GM18502 (cell line): ENCODE results near the gene NGEF.
"Not testable (repeated sequence)": the region's sequence is repeated elsewhere in the genome, so short reads cannot be mapped to it uniquely, and the experiment has no call there.

Experiments
- ATAC-seq: cut with Tn5 transposase; IDR thresholded peaks from one replicate; pipeline ENCODE4 v1.9.1; 2021; ENCODE audit warnings: mild to moderate bottlenecking; ENCODE audit not compliant: unreplicated experiment, poor library complexity

NGEF gene

DNA sequence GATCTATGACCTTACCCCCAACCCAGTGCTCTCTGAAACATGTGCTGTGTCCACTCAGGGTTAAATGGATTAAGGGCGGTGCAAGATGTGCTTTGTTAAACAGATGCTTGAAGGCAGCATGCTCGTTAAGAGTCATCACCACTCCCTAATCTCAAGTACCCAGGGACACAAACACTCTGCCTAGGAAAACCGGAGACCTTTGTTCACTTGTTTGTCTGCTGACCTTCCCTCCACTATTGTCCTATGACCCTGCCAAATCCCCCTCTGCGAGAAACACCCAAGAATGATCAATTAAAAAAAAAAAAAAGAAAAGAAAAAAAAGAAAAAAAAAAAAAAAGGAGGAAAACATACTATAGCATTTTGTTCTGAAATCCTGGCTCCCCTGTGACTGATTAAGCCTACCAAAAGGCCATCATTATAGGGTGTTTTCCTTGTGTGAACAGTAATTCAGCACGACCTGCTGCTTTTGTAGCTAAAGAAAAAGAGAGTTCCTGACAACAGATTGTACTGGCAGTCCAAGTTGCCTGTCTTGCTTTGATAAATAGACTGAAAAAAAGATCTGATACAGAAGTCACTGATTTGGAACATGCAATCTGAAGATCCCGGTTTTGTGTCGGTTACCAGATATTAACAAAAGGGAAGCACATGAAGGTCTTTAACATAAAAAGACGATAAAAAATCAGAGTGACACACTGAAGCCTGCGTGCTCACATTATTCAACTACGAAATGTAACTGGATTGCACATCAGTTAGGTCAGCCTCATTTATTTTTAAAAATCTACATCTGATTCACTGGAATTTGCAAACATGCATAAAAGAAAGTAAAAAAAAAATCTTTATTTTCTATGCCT is 106.0 kb downstream of the NGEF start:
- ATAC-seq, result not testable (repeated sequence)

DNA sequence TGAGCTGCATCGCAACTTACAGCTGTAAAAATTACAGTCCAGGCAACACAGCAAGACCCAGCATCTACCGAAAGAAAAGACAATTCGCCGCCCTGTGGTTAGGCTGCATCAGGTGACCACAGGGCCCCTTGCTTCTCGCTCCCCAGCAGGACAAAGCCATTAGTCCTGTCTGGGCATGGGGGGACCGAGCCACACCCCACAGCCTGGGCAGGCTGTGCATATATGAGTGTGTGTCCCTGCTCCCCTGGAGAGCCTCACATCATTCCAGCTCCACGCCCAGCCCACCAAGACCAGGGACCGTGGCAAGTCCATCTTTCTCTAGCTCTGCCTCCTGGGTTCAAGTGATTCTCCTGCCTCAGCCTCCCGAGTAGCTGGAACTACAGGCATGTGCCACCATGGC is 109.1 kb downstream of the NGEF start:
- no peak for ATAC-seq

DNA sequence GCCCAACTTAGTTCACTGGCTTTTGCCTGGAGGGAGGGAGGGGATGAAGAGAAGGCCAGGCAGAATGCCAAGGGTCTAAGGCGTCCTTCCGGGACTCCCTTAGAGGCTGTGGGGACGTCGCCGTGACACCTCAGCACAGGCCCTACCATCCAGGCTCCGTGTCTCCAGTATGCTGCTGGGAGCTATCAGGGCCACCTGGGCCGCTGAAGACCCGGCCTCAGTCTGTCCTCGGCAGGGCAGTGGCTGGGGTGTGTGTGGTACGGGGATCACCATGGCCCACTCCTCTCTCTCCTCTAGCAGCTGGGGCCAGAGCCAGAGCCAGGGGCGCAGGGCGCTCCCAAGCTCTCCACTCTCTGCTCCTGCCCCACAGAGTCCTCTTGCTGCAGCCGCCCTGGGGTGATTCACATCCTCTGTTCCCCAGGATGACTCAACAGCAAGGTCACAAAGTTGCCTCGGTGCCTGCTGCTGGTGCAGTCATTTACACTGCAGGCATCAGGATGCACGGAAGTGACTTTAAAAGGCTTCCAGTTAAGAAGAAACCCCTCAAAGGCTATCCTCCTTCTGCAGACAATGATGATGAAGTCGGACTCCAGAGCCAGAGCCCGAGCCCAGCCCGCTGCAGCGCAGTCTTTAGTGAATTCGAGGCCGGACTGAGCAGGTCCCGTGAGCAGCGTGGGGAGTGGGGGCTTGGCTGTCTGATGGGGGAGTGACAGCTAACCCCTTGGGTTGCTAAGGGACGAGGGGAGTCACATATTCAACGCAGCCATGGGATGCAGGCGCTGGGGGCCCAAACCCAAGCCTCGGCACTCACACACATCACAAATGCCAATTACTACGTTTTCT is 111.1 kb downstream of the NGEF start:
- no peak for ATAC-seq

DNA sequence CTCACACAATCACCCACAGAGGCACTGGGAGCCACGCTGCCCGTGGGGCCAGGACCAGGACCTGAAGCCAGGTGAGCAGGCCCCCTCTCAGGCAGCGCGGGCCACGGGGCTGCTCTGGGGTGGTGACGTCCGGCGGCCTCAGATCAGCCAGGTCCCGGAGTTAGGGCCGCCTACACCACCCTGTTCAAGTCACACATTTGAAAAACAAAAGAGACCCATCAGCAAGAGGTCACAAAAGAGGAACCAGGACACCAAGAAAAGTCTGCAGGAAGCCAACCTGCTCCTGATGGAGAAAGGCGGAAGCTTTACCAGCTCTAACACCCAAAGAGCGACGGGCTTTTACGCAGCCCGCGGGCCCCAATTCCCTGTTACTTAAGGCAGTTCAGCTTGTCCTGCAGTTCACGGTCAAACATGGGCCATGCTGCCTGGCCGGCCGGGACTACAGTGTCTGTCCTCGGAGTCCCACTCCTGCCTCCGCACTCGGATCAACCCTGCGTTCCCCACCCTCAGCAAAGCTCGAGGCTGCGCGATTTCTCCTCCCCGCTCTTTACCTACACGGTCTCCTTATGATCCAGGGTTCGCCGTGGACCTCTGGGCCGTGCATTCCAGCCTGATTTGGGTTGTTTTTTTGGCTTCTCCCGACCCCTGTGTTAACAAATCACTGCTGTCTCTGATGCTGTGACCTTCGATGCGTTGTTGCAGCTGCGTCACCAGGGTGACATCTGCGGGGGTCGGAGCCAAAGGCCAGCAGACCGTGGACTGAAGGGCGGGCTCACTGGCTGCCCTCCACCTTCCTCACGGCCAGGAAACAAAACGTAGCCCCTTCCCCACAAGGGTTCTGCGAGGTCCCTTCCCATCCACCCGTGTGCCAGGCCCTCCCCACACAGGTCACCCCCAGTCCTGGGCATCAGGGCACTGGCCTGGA is 112.0 kb downstream of the NGEF start:
- ATAC-seq, result no peak

DNA sequence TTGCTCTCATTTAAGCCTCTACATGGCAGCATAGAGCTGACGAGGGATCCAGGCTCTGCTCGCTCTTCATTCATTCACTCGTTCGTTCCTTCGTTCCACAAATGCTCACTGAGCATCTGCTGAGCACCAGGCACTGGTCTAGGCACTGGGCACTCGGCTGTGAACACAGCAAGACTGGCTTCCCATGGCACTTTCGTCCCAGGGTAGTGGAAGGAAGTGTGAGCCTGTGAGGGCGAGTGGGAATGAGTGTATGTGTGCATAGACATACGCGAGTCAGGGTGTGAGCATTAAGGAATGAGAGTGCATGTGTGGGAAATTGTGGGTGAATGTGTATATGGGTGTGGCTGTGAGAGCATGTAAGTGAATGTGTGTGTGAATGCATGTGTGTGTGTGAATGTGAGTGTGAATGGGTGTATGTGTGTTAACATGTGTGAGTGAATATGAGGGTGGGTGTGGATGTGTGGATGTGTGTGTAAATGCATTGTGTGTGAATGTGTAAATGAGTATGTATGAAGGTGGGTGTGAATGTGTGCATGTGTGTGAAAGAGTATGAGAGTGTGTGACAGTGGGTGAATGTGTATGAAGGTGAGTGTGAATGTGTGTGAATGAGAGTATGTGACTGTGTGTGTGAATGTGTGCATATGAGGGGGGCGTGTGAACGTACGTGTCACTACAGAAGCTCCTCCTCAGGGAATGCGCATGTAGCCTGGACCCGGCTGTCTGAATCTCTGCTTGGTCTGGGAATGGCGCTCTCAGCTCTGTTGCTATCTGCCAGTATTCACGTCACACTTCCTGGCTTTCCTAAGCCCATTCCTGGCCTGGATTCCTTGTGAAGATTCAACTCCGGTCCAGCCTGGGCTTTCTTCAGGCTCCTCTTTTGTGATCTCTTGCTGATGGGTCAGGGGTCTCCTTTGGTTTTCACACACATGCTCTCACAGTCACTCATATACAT is 114.2 kb downstream of the NGEF start:
- no peak for ATAC-seq

DNA sequence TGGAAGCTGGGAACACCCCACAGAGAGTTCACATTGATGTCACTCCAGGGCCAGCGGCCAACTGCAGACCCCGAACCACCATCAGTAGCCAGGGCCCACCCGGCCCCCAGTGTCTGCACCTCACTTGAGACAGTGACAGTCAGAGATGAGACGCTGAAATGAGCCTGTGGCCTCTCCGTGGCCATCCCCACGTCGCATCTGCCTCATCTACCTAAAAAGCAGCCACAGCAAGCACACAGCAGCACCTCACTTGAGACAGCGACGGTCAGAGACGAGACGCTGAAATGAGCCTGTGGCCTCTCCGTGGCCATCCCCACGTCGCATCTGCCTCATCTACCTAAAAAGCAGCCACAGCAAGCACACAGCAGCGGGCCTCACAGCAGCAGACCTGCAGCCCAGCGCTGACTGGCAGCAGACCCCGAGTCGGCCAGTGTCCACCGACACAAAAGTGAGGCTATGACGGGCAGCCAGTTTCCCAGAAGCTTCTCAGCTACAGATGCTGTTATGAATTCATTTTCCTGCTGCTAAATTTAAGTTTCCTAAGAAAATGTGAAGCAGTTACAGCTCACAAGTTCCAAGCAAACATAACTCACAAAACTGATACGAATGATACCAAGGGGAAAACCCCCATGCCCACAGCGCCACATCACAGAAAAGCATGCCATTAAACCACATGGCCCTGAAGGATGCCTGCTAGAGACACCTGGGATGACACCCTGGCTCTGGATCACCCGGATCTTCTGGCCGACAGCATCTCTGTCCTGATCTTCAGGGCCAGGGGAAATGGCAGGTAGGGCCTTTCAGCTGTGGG is 115.3 kb downstream of the NGEF start:
- no peak for ATAC-seq

DNA sequence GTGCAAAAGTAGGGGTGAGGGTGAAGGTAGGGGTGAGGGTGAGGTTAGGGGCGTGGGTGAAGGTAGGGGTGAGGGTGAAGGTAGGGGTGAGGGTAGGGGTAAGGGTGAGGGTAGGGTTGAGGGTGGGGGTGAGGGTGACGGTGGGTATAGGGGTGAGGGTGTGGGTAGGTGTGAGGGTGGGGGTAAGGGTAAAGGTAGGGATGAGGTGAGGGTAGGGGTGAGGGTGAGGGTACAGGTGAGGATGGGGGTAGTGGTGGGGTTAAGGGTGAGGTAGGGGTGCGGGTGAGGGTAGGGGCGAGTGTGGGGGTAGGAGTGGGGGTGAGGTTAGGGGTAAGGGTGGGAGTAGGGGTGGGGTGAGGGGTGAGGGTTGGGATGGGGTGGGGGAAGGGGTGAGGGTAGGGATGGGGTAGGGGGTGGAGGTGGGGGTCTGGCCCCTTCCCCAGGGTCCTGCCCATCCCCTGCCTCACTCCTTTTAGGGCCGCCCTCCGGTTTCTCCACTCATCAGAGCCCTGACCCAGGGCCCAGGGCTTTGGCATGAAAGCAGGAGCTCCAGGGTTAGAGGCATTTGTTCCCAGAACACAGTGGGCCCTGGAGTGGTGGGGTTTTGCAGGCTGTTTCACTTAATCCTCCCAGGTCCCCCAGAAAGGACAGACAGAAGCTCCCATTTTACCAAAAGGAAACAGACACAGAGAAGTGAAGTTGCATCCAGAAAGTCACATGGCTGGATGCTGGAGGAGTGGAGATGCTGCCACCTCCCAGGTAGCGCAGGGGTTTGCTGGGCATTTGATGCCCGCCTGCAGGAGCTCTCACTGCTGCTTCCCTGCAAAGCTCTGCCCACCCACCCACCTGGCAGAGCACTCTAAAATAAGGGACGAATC is 116.1 kb downstream of the NGEF start:
- no peak for ATAC-seq

DNA sequence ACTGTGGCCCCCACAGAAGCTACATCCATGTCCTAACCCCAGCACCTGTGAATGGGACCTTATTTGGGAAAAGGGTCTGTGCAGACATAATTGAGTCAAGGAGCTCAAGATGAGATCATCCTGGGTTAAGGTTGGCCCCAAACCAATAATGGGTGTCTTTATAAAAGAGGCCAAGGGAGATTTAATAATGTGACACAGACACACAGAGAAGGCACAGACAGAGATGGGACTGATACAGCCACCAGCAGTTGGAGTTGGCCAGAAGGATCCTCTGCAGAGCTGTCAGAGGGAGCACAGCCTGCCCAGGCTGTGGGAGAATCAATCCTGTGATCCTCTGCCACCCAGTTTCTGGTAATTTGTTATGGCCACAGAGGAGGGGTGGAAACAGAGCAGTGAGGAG is 116.9 kb downstream of the NGEF start:
- ATAC-seq, result no peak

DNA sequence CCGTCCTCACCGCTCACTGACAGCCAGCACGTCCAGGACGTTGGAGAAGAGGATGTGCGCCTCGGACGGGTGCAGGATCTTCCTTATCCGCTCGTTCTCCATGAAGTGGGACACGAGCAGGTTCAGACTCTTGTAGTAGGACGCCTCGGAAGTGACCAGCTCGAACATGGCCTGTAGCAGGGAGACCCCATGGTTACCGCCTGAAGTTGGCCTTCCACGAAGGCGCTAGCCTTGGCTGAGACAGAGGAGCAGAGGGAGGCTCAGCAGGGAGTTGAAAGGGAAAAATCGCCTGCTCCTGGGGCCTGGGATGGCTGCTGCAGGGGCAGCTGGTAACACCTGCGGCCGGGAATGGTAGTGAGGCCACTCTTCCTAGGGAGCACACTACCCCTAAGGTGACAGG is 118.3 kb downstream of the NGEF start:
- no peak for ATAC-seq

DNA sequence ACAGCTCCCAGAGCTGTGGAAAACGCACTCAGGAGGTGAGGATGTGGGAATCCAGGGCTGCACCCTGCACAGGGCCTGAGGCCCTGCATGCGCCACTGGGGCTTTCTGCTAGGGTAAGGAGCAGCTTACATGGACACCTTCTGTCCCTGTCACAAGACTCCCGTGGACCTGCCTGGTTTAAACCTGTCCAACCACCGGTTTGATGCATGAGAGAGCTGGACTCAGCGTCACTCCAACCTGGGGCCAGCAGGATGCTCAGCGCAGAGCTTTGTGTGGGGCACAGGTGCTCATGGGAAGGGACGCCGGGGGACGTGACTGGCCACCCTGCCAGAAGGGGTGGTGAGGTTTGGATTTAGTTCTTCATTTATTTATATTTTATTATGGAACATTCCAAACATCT is 118.8 kb downstream of the NGEF start:
- ATAC-seq, result no peak

DNA sequence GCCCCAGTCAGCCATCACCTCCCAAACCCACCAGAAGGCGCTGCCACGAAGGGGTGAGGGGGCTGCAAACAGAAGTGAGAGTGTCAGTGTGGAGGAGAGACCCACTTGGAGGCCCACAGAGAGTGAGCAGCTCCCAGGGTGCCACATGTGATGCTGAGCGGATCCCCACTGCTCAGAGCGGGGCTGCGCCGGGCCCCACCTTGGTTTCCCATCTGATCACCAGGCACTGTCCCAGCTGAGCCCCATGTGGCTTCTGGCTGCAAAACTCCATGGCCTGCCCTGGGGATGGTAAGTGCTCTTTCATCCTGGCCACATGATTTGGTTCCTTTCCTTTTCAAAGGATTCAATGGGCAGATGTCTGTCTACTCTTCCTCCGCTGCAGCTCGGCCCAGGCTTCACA is 119.2 kb downstream of the NGEF start:
- ATAC-seq, result no peak

DNA sequence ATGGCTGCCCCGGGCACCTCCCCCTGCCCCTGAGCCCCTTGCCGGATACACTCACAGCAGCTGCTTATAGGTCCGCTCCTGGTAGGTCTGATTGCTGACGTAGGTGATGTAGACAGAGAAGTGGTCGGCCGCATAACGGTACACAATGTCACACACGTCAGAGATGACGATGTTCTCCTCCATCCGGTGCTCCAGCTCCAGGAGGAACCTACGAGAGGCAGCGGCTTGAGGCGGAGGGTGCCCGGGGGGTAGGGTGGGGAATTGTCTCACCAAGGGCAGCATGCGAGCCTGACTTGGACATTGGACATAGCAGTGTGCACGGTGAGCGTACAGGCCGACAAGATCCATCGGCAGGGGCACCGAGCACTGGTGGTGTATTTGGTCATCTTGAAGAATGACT is 120.2 kb downstream of the NGEF start:
- ATAC-seq, result no peak

DNA sequence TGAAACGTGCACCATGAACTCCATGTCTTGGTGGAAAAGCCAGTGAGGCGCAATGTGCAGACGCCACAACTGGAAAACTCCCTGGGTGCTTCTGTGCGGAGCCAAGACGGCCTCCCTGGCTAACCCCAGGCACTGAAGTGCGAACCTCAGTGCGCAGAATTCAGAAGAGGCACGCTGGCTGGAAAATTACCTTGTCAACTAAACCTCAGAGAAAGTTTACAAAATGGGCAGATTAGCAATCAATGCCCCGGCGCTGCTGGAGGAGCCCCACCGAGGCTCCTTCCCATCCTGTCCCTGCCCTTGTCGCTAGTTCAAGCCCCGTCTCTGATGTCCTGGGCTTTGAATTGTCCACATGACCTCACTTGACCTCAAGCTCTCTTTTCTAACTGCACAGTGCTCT is 120.8 kb downstream of the NGEF start:
- no peak for ATAC-seq

DNA sequence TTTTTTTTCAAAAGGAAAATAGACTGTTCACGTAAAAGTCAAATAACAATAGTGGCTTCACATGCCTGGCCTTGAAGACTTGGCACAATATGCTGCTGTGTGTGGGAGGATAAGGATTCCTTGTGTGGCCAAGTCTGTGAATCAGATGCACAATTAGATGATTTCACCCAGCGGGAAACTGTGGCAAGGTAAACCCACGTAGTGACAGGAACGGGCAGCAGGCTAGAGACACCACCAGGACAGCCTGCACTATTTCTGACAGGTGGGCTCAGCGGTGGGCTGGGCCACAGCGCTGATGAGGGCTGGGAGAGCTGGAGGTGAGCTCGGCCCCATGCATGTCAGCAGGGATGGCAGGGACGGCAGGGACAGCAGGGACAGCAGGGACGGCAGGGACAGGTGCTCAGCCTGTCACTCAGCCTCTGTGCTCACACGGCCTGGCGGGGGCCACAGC is 121.4 kb downstream of the NGEF start:
- ATAC-seq, result no peak

DNA sequence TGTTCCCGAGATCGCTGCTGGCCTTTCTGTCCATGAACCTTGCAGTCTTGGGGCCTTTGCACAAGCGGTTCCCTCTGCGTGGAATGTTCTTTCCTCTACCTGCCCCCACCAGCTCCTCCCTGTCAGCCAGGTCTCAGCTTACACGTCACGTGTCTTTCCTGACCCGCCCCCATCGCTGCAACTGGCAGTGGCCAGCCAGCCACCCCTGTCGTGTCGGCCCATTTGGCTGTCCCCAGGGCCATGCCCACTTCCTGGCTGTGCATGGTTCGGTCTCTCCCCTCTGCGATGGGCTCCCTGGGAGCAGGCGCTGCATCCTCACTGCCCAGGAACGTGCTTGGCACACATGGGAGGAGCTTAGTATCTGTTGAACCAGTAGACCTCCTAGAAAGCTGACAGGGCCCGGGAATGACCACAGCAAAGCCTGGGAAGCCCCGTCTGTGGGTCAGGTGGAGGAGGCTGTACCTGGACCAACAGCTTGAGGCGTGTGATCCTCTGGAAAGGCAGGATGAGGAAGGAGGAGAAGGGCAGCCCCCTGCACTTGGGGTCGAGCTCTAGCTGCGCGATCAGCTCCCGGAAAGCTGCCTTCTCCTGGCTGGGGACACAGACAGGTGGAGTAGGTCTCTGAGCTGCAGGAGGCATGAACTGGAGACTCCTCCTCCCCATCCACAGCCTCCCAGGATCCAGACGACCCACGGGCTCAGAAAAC is 122.0 kb downstream of the NGEF start:
- no peak for ATAC-seq

DNA sequence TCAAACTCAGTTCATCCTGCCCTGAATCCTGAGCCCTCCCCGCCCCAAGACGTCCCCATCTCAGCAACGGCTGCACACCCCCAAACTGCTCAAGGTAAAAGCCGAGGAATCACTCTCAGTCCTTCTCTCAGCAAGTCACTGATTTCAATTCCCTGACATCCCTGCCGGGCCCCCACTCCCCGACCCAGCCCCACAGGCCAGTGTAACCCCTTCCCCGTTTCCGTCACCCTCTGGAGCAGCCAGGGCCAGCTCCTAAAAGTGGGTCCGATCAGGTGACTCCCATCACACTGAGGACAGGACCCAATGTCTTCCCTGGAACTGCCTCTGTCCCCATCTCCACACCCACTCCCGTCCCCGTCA is 122.5 kb downstream of the NGEF start:
- ATAC-seq, result no peak

DNA sequence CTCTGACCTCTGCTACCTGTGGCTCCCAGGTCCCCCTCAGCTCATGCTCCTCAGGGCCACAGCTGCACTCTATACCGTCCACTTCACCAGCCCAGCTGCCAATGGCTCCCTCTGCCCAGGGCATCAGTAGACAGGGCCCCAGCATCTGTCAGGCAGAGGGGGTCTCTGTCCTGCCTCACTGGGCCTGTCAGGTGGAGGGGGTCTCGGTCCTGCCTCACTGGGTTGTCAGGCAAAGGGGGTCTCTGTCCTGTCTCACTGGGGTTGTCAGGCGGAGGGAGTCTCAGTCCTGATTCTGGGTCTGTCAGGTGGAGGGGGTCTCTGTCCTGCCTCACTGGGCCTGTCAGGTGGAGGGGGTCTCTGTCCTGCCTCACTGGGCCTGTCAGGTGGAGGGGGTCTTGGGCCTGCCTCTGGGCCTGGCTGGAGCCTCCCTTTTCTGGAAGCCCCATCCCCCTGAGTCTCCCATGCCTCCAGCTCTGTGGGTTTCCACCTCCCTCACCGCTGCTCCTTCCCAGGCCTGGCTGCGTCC is 123.1 kb downstream of the NGEF start:
- no peak for ATAC-seq
